GM18870 (cell line): ENCODE results near the gene NPRL2.
A peak's percentile ranks its signal among the peaks of the same experiment; 100 is the strongest.
"Not testable (repeated sequence)": the region's sequence is repeated elsewhere in the genome, so short reads cannot be mapped to it uniquely, and the experiment has no call there.

ENCODE experiments used
- ATAC-seq: cut with Tn5 transposase; IDR thresholded peaks from one replicate; pipeline ENCODE4 v1.9.1; 2021; ENCODE audit warnings: moderate library complexity; ENCODE audit not compliant: unreplicated experiment

NPRL2 gene

DNA sequence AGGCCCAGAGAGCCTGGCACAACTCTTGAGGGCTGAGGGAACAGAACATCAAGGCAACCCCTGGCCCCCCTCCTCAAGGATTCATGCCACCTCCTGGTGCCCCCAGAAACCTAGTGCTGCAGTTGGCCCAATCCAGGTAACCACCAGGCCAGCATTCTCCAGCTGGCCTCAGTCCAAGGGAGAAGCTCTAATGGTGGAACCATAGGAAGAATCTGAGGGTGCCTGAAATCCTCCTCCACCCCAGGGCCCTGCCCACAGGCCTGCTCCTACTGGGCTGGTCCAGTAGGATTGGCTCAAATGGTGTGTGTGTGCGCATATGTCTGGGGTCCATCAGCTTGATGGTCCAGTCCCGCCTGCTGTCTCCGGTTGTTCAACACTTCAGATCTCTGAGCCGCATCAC is 35.8 kb downstream of the NPRL2 start:
- no peak for ATAC-seq

DNA sequence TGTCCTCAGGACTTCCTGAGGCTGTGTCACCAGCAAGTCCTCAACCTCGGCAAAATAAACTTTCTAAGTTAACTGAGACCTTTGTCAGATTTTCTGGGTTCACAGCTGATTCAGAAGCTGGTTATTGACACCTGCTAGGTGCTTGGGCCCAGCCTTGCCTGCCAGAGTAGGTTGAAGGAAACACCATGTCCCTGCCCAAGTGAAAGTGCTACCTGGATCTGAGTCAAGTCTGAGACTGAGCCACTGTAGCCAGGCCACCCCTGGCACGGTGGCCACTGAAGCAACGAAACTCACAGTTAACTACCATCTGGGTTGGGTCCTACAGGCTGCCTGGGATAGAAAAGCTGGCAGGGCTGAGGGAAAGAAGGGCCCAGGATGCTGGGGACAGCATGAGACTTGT is 36.2 kb downstream of the NPRL2 start:
- no peak for ATAC-seq

DNA sequence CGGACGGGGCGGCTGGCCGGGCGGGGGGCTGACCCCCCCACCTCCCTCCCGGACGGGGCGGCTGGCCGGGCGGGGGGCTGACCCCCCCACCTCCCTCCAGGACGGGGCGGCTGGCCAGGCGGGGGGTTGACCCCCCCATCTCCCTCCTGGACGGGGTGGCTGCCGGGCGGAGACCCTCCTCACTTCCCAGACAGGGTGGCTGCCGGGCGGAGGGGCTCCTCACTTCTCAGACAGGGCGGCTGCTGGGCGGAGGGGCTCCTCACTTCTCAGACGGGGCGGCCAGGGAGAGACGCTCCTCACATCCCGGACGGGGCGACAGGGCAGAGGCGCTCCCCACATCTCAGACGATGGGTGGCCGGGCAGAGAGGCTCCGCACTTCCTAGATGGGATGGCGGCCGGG is 38.5 kb downstream of the NPRL2 start:
- not testable (repeated sequence) for ATAC-seq

DNA sequence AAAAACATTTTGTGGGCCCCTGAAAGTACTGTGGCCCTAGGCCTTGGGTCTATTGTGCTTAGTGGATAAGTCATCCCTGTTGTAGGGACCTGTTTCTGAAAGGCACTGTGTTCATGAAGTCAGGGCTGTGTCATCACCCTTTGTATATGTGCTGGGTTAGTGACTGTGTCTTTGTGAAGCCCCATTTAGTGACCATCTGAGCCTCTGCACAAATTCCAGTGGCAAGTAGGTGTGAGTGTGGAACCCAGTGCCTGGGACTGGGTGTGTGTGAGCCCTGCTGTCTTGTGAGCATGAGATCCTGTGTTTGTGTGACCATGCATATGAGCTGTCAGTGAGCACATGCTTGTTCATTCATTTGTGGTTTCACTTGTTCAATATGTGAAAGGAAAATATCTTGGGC is 46.0 kb downstream of the NPRL2 start:
- no peak for ATAC-seq

DNA sequence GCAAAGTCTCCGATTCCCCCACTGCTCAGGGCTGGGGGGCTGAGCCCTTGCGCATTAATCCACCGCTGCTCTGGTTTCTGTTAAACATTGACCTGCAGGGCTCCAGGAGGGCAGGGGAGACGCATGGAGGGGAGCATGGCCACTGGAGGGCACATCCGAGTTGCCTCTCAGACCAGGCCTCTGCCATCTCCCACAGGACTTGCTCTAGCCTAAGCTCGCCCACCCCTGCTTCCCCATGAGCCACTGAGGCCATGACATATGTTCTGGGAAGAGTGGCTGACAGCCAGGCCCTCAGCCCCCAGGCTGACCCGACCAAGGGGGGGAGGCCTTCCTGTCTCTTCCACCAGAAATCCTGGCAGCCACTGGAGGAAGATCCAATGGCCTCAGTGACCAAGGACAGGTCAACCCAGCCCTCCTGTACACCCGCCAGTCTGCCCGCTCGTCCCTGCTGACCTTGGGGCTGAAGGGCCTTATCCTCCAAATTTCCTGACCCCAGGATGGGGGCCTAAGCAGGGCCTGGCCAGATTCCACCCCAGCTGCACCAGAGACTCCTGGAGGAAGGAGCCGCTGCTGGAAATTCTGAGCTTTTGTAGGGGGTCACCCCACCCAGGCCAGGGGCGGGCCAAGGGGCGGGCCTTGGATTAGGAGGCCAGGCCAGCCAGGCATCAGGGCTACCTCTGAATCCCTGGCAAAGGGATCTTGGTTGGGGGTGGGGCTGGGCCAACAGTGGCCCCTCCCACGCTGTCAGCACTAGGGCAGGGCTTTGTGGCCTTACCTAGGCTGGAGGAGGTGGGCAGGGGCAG is 47.4 kb downstream of the NPRL2 start, which contains the start of gene HYAL1:
Gene HYAL1 (minus strand): TSS at position 562 of the 803 bp plus-strand sequence. CDS start 618 bp downstream, outside the sequence.
- ATAC-seq, result no peak

DNA sequence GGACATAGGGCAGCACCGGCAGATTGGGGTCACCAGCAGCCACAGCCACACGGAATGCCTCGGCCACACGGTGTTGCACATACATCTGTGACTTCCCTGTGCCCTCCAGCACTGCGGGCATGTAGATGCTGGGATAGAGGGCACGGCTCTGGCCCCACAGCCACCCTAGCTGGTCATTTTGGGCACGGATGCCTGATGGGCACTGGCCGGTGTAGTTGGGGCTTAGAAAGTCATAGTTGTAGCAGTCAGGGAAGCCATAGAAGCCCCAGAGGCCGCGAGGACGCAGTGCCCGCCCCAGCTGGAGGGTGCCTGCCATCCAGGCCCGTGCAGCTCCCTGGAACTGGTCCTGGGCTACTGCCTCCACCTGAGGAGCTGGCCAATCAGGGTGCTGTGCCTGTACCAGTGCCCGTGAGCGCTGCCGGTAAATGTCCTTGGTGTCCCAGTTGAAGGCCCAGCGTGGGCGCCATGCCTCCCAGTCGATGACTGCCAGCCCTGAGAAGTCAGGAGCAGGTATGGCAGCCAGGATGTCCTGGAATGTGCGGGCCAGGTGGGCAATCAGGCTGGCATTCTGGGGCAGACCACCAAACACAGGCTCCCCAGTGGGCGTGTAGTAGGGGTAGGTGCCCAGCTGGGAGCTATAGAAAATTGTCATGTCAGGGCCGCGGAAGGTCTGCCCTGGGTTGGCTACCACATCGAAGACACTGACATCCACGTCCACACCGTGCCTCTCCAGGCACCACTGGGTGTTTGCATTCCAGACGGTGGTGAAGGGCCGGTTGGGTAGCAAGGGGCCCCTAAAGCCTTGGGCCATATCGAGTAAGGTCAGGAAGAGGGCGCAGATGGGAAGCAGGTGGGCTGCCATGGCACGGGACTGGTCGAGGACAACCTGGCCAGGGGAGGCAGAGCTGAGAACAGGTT is 48.2 kb downstream of the NPRL2 start:
- ATAC-seq, result no peak

DNA sequence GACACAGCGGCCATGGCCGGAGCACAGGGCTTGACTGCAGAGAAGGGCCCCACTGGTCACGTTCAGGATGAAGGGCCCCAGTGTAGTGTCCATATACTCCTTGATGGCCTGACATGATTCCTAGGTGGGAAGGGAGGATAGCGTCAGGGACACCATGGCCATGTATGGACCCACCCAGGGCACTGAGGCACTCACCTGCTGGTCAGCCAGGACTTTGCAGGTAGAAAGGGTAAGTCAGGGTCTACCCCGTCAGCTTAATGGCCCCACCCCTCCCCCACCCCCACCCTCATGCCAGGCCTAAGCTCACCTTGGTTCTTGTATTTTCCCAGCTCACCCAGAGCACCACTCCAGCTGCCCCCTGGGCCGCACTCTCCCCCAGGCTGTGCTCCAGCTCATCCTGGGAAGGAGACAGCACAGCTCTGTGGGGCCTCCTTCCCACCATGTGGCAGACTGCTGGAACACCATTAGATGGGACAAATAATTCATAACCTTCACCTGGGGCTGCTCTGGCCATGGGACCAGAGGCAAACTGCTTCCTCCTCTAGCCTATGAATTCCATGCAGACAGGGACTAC is 49.8 kb downstream of the NPRL2 start:
- ATAC-seq, result no peak

DNA sequence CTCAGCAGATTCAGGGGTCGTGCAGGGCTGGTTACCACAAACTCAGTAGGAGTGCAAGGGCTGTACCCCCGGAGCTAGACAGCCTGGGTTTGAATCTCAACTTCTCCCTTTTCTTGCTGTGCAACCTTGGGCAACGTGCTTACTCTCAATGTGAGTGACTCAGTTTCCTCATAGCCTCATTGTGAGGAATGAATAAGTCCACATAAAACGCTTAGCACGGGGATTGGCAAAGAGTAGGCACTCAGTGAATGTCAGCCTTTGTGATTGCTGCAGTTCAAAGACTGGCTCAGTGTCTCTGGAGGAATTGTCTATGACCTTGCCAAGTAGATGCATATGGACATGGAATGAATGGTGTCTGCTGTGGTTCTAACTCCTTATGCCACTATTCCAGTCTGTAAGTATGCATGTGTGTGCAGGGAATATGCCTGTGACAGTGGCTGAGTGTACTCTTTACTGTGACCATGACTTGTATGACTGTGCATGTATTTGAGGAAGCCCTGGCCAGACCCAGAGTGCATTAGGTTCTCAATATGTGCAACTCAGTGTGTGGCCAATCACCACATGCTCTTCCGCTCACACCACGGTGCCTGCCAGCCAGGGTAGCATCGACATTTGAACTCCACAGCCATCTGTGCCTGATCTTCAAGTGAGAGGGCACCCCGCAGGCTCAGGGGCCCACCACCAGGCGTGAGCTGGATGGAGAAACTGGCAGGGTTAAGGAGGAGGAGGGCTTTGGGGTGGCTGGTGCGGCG is 50.5 kb downstream of the NPRL2 start:
- no peak for ATAC-seq

DNA sequence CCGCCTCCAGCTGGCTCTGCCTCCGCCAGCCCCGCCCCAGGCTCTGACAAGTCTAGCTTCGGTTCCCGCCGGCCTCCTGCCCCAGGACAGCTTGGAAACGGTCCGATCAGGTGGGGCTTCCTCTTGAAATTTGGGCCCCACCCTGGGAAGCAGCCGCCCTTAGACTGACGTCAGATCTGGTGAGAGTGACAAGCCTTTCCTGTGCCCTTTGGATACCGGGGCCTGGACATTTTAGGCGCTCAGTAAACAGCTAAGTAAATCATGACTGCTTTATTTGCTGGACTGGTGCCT is 51.0 kb downstream of the NPRL2 start:
- no peak for ATAC-seq

DNA sequence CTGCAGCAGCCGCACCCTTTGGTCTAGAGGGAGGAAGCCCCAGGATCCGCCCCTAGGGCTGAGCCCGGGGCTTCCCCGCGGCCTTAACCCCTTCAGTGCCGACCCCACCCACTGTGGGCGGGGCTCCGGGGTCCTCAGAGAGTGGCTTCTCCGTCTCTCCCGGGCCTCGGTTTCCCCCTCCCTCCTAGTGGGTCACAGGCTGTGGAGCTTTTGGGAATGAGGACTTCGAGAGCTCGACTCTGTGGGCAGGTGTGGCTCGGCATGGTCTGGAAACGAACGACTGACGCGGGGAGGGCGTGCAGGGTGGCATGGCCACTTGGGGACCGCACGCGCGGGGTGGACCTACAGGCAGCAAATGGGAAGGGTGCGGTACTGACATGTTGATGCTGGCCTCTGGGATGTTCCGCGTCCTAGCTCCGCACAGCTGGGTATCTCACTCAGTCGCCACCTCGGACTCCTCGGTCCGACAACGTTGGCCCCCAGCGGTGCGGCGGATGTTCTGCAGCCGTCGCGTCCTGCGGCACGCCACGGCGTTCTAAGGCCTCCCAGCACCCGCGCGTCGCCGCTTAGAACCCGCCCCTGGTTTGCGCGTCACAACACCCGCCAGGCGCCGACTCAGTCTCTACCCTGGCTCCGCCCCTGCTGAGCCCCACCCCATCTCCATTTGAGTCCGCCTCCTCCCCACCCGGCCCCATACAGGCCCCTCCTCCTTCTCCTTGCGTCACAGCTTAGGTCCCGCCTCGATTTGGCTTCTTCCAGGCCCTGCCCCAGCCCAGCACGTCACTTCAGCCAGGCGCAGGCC is 51.5 kb downstream of the NPRL2 start, which contains the start of the genes HYAL3 and NAA80:
Gene HYAL3 (minus strand): TSS at position 570 of the 802 bp plus-strand sequence. CDS start 3,803 bp downstream, outside the sequence.
Gene NAA80 (minus strand): TSS at position 570 of the 802 bp plus-strand sequence. CDS start 1,942 bp downstream, outside the sequence.
- ATAC-seq, result peak; percentile 63

DNA sequence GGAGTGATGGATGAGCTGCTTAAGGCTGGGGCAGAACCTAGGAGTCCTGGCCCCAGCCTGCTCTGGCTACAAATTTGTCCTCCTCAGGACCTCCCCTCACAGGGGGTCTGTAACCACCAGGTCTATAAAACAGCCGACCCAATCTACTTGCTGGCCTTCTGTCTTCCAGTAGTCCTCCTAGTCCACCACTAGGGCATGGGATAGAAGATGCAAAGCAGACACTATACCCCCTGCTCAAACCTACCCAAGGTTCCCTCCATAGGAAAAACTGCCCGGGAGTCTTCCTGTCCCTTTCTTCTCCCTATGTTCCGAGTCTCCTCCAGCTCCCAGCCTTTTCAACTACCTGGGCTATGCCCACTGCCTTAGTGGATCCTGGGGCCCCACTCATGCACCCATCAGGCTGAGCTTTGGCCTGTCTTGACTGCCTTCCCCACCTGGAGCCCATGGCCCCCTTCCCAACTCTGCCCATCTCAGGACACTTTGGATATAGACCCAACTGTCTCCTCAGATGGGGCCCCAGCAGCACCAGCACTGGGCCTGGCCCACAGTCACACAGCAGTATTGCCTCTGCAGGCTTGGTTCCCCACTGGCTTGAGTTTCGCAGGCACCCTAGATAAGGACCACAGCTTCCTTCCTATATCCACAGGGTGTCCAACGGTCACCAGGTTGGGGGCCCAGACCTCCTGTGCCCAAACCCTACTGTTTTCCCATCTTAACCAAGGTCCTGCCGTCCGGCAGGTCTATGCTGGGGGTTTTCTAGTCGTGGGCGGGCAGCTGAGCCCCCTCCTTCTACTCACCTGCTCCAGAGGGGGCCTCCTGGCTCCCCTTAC is 52.5 kb downstream of the NPRL2 start:
- no peak for ATAC-seq

DNA sequence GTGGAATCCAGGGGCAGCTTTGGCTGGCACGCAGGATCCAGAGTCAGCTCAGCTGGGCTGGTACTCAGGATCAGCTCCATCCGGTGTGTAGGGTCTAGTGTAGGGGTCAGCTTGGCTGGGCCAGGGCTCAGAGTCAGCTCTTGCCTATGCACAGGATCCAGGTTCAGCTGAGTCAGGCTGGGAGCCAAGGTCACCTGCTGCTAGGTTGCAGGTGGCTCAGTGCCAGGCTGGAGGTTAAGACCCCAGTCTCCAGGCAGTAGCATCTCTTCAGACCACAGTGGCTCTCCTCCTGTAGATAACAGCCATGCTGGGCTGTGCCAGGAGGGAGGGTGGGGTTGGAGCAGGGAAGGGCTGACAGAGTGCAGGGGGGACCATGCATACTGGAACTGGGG is 53.2 kb downstream of the NPRL2 start:
- no peak for ATAC-seq
